Esophagus muscularis mucosa (tissue), 3 donors: Measurements from ENCODE around the gene GMDS.
"Not testable (repeated sequence)": the region's sequence is repeated elsewhere in the genome, so short reads cannot be mapped to it uniquely, and the experiment has no call there.

ENCODE experiments used
- POLR2A ChIP-seq: fragments of 450-650 bp; IDR thresholded peaks from one replicate; pipeline ENCODE4 v1.6.1; 2017; ENCODE audit warnings: antibody characterized with exemption, moderate library complexity, mild to moderate bottlenecking, low read depth
- POLR2AphosphoS5 ChIP-seq, 2 donors: sonication (generic); formaldehyde crosslinking; IDR thresholded peaks; one replicate each; pipeline ENCODE4 v1.6.1; 2017; ENCODE audit warnings: antibody characterized with exemption in 2 of 2
- TF ChIP-seq, protein P1 (sequence below), 3 experiments: fragments of 200-600 bp in 2 of 3; fragments of 450-650 bp in 1 of 3; sonication (generic) in 2 of 3; IDR thresholded peaks; one replicate each; pipeline ENCODE4 v1.5.1; 2017 to 2019; ENCODE audit warnings: antibody characterized with exemption in 3 of 3, mild to moderate bottlenecking in 2 of 3, moderate library complexity in 1 of 3

DNA sequence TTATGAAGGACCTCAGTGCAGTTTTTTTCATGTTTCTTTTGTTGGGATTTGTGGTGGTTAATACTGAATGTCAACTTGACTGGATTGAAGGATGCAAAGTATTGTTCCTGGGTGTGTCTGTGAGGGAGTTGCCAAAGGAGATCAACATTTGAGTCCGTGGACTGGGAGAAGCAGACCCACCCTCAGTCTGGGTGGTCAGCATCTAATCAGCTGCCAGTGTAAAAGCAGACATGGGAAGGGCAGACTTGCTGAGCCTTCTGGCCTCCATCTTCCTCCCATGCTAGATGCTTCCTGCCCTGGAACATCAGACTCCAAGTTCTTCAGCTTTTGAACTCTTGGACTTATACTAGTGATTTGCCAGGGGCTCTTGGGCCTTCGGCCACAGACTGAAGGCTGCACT lies 553.6 kb downstream of the GMDS start:
- TF ChIP-seq, protein P1, sequence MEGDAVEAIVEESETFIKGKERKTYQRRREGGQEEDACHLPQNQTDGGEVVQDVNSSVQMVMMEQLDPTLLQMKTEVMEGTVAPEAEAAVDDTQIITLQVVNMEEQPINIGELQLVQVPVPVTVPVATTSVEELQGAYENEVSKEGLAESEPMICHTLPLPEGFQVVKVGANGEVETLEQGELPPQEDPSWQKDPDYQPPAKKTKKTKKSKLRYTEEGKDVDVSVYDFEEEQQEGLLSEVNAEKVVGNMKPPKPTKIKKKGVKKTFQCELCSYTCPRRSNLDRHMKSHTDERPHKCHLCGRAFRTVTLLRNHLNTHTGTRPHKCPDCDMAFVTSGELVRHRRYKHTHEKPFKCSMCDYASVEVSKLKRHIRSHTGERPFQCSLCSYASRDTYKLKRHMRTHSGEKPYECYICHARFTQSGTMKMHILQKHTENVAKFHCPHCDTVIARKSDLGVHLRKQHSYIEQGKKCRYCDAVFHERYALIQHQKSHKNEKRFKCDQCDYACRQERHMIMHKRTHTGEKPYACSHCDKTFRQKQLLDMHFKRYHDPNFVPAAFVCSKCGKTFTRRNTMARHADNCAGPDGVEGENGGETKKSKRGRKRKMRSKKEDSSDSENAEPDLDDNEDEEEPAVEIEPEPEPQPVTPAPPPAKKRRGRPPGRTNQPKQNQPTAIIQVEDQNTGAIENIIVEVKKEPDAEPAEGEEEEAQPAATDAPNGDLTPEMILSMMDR (IDR thresholded peaks at IDR 0.05) = not testable (repeated sequence)
- TF ChIP-seq POLR2AphosphoS5 (IDR thresholded peaks at IDR 0.05); POLR2A: not testable (repeated sequence)
